Hippocampal formation (tissue), 2 donors: ENCODE data around the gene IL16.
"Not testable (repeated sequence)": the region's sequence is repeated elsewhere in the genome, so short reads cannot be mapped to it uniquely, and the experiment has no call there.

Source experiments
- DNase-seq, 2 donors: peaks; one replicate each; lab custom pipeline; 2025; lab: John Stamatoyannopoulos, UW

IL16 gene

GRCh38 chr15:81313686-81314085 lies 117.0 kb downstream of the IL16 start:
- no peak for DNase-seq

GRCh38 chr15:81314378-81314777 lies 117.7 kb downstream of the IL16 start:
- DNase-seq: no peak

- no peak for DNase-seq
These were observed 118.9 kb downstream of the IL16 start for GRCh38 chr15:81315452-81316175.

GRCh38 chr15:81316267-81316666 lies 119.6 kb downstream of the IL16 start:
- no peak for DNase-seq

- no peak for DNase-seq
These were observed 121.0 kb downstream of the IL16 start for GRCh38 chr15:81317642-81318017.

GRCh38 chr15:81321667-81322066 lies 125.0 kb downstream of the IL16 start:
- no peak for DNase-seq

GRCh38 chr15:81322676-81323253 lies 126.1 kb downstream of the IL16 start:
- no peak for DNase-seq

- no peak for DNase-seq
These were observed 126.9 kb downstream of the IL16 start for GRCh38 chr15:81323559-81323943.

GRCh38 chr15:81323944-81324881 lies 127.5 kb downstream of the IL16 start, which contains the start of gene STARD5:
STARD5 (minus strand) TSS chr15:81324141; CDS start chr15:81324099, 42 bp downstream.
- DNase-seq: peak; percentile 97

GRCh38 chr15:81326466-81327212 lies 130.0 kb downstream of the IL16 start:
- DNase-seq: no peak

- DNase-seq: no peak
These were observed 130.8 kb downstream of the IL16 start for GRCh38 chr15:81327516-81327915.

GRCh38 chr15:81329446-81329845 lies 132.8 kb downstream of the IL16 start:
- no peak for DNase-seq

GRCh38 chr15:81330366-81331090 lies 133.8 kb downstream of the IL16 start:
- DNase-seq: no peak

GRCh38 chr15:81331141-81331540 lies 134.5 kb downstream of the IL16 start:
- not testable (repeated sequence) for DNase-seq

GRCh38 chr15:81331600-81331999 lies 134.9 kb downstream of the IL16 start:
- DNase-seq: no peak

GRCh38 chr15:81332326-81332725 lies 135.6 kb downstream of the IL16 start:
- no peak for DNase-seq

GRCh38 chr15:81333363-81333762 lies 136.7 kb downstream of the IL16 start:
- DNase-seq: no peak

- DNase-seq: no peak
These were observed 138.2 kb downstream of the IL16 start for GRCh38 chr15:81334768-81335435.

- DNase-seq: no peak
These were observed 139.0 kb downstream of the IL16 start for GRCh38 chr15:81335631-81336030.

GRCh38 chr15:81336568-81336967 lies 139.9 kb downstream of the IL16 start:
- peak in 1 of 2 donors; percentile 14 for DNase-seq

- no peak for DNase-seq
These were observed 140.6 kb downstream of the IL16 start for GRCh38 chr15:81337241-81337640.
